Mesenchymal stem cell (in vitro differentiated cells and primary cell): ENCODE results near the gene RYR1.

Experiments
- DNase-seq: peaks from one replicate; pipeline ENCODE4 v3.0.0-alpha.2; 2013
- H2AFZ ChIP-seq: one replicate; pipeline ENCODE4 v1.6.1; 2013; ENCODE audit warnings: low read depth, mild to moderate bottlenecking, control low read depth, inconsistent platforms, low read length, moderate library complexity
- H2AK5ac ChIP-seq: 2 replicates; pipeline ENCODE4 v1.6.1; 2013; ENCODE audit warnings: low read length, moderate library complexity, mild to moderate bottlenecking, inconsistent platforms; ENCODE audit not compliant: severe bottlenecking
- H2BK120ac ChIP-seq: one replicate; pipeline ENCODE4 v1.6.1; 2013; ENCODE audit warnings: low read depth, mild to moderate bottlenecking, inconsistent platforms, low read length, moderate library complexity
- H2BK12ac ChIP-seq, 2 experiments: one replicate each; pipeline ENCODE4 v1.6.1; 2013; ENCODE audit warnings: inconsistent platforms in 2 of 2, low read length in 2 of 2, mild to moderate bottlenecking in 2 of 2, moderate library complexity in 2 of 2, control low read depth in 1 of 2
- H2BK15ac ChIP-seq: one replicate; pipeline ENCODE4 v1.6.1; 2013; ENCODE audit warnings: mild to moderate bottlenecking, low read depth, inconsistent platforms; ENCODE audit not compliant: poor library complexity, severe bottlenecking
- H2BK5ac ChIP-seq: 2 replicates; pipeline ENCODE4 v1.6.1; 2013; ENCODE audit warnings: low read depth, mild to moderate bottlenecking, low read length, control low read depth, inconsistent platforms; ENCODE audit not compliant: poor library complexity, severe bottlenecking
- H3K14ac ChIP-seq, 2 experiments: one replicate each; pipeline ENCODE4 v1.6.1; 2013; ENCODE audit warnings: inconsistent platforms in 2 of 2, low read length in 2 of 2, control low read depth in 1 of 2, mild to moderate bottlenecking in 1 of 2, moderate library complexity in 1 of 2
- H3K18ac ChIP-seq, 2 experiments: one replicate each; pipeline ENCODE4 v1.6.1; 2013; ENCODE audit warnings: inconsistent platforms in 2 of 2, low read length in 2 of 2, control low read depth in 1 of 2, low read depth in 1 of 2, mild to moderate bottlenecking in 1 of 2
- H3K23ac ChIP-seq, 2 experiments: one replicate each; pipeline ENCODE4 v1.6.1; 2013; ENCODE audit warnings: inconsistent platforms in 2 of 2, low read length in 2 of 2, mild to moderate bottlenecking in 2 of 2, moderate library complexity in 2 of 2, control low read depth in 1 of 2
- H3K27ac ChIP-seq: 2 replicates; pipeline ENCODE4 v1.5.1; 2013; ENCODE audit warnings: mild to moderate bottlenecking, moderate library complexity, low read length, control low read depth, inconsistent platforms; ENCODE audit not compliant: poor library complexity, severe bottlenecking
- H3K27me3 ChIP-seq, 2 experiments: 2 replicates each; pipeline versions ENCODE4 v1.6.1 to v1.7.0; 2013; ENCODE audit warnings: low read length in 2 of 2, mild to moderate bottlenecking in 2 of 2, moderate library complexity in 2 of 2, control low read depth in 1 of 2, inconsistent platforms in 1 of 2; ENCODE audit not compliant: control insufficient read depth in 1 of 2, insufficient read depth in 1 of 2
- H3K36me3 ChIP-seq, 2 experiments: 2 replicates each; pipeline versions ENCODE4 v1.6.1 to v1.7.0; 2013; ENCODE audit warnings: low read length in 2 of 2, control low read depth in 1 of 2, inconsistent platforms in 1 of 2, low read depth in 1 of 2, mild to moderate bottlenecking in 1 of 2; ENCODE audit not compliant: insufficient read depth in 2 of 2, control insufficient read depth in 1 of 2
- H3K4ac ChIP-seq, 2 experiments: one replicate each; pipeline ENCODE4 v1.6.1; 2013; ENCODE audit warnings: inconsistent platforms in 2 of 2, low read length in 2 of 2, mild to moderate bottlenecking in 2 of 2, moderate library complexity in 2 of 2, control low read depth in 1 of 2, low read depth in 1 of 2
- H3K4me1 ChIP-seq: 2 replicates; pipeline ENCODE4 v1.6.1; 2013; ENCODE audit warnings: low read depth, low read length, control low read depth; ENCODE audit not compliant: control insufficient read depth, insufficient read depth
- H3K4me2 ChIP-seq: 2 replicates; pipeline ENCODE4 v1.6.1; 2013; ENCODE audit warnings: low read length, mild to moderate bottlenecking, inconsistent platforms; ENCODE audit not compliant: poor library complexity, severe bottlenecking
- H3K4me3 ChIP-seq, 2 experiments: 2 replicates each; pipeline versions ENCODE4 v1.5.1 to v1.7.0; 2013; ENCODE audit warnings: low read length in 2 of 2, mild to moderate bottlenecking in 2 of 2, control low read depth in 1 of 2, low read depth in 1 of 2; ENCODE audit not compliant: insufficient read depth in 1 of 2
- H3K79me1 ChIP-seq: replicated peaks from 2 replicates; pipeline ENCODE4 v1.6.1; 2013; ENCODE audit warnings: mild to moderate bottlenecking, control low read depth, low read length, inconsistent platforms; ENCODE audit not compliant: poor library complexity, severe bottlenecking
- H3K9ac ChIP-seq: 2 replicates; pipeline ENCODE4 v1.7.0; 2013; ENCODE audit warnings: mild to moderate bottlenecking, low read length, moderate library complexity
- H3K9me3 ChIP-seq: 2 replicates; pipeline ENCODE4 v1.7.0; 2013; ENCODE audit warnings: mild to moderate bottlenecking, low read length; ENCODE audit not compliant: control insufficient read depth
- H4K8ac ChIP-seq: one replicate; pipeline ENCODE4 v1.6.1; 2013; ENCODE audit warnings: inconsistent platforms, mild to moderate bottlenecking, low read length, moderate library complexity
- H4K91ac ChIP-seq: one replicate; pipeline ENCODE4 v1.6.1; 2013; ENCODE audit warnings: mild to moderate bottlenecking, low read length, inconsistent platforms
- WGBS: methylation state at CpG from one replicate; pipeline ENCODE4 v1.1.7; 2013; ENCODE audit warnings: mixed read lengths; 5-methylcytosine and 5-hydroxymethylcytosine counted together

RYR1 gene

DNA sequence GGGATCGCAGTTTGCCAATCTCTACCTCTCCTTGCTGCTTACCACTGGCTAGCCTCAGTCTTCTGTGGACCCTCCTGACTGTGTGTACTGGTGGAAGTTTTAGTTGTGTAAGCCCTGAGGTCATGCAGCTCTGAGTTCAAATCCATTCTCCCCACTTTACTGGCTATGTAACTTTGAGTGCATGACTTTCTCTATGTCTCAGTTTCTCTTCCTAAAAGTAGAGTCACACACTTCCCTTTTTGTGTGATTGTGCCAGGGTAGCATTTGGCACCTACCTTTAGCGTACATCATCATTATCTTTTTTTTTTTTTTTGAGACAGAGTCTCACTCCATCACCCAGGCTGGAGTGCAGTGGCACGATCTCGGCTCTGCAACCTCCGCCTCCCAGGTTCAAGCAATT lies 113.9 kb downstream of the RYR1 start:
- Histone ChIP-seq H2AK5ac (no peak overlapping the region), H4K91ac (no peak overlapping the region)

DNA sequence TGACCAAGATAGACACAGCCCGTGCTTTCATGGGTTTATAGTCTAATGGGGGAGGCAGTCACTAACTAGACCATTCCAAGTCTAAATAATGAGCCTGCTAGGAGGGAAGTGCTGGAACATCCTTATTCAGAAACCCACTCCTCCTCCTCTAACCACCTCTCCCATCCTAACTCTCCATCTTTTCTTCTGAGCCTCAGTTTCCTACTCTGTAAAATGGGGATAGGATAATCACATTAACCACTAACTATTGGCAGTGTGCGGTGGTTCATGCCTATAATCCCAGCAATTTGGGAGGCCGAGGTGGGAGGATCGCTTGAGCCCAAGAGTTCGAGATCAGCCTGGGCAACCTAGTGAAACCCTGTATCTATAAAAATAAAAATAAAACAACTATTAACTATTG lies 115.6 kb downstream of the RYR1 start:
- DNase-seq, result no peak
- peaks cover 4% of the 10 kb centered on the region for H3K4me1 ChIP-seq
- H3K14ac ChIP-seq, result no peak overlapping the region
- H3K27me3 ChIP-seq, result peaks cover 10 to 16% of the 10 kb centered on the region in 2 experiments
- no peak overlapping the region for H3K23ac ChIP-seq
- whole genome bisulfite sequencing, result 100% methylated on average over 2 of the region's 5 CpGs
- H3K9ac ChIP-seq, result no peak overlapping the region
- H3K36me3 ChIP-seq, result no peaks in the 10 kb centered on the region
- no peak overlapping the region for H2AK5ac ChIP-seq
- no peak overlapping the region for H2BK120ac ChIP-seq
- H3K4me2 ChIP-seq, result no peak overlapping the region
- H3K9me3 ChIP-seq, result no peaks in the 10 kb centered on the region
- H3K4me3 ChIP-seq, result no peak overlapping the region
- H3K4ac ChIP-seq, result no peak overlapping the region
- H2BK5ac ChIP-seq, result no peak overlapping the region
- no peak overlapping the region for H2BK12ac ChIP-seq
- H3K18ac ChIP-seq, result no peak overlapping the region
- H4K8ac ChIP-seq, result no peak overlapping the region
- no peaks in the 10 kb centered on the region for H3K79me1 ChIP-seq
- H4K91ac ChIP-seq, result no peak overlapping the region
- H2AFZ ChIP-seq, result no peak overlapping the region
- no peak overlapping the region for H3K27ac ChIP-seq
- H2BK15ac ChIP-seq, result no peak overlapping the region

More for the DNA sequence above, 113.9 kb downstream of the RYR1 start:
- Histone ChIP-seq H2BK120ac (no peak overlapping the region), H2BK12ac (no peak overlapping the region), H3K4me1 (peaks cover 5% of the 10 kb centered on the region), H3K27ac (no peak overlapping the region), H3K9ac (no peak overlapping the region), H3K79me1 (no peaks in the 10 kb centered on the region), H3K14ac (no peak overlapping the region), H2AFZ (no peak overlapping the region), H4K8ac (no peak overlapping the region), H3K27me3 (peaks cover 10 to 16% of the 10 kb centered on the region in 2 experiments), H3K9me3 (no peaks in the 10 kb centered on the region), H3K4me3 (no peak overlapping the region), H2BK15ac (no peak overlapping the region), H3K4me2 (no peak overlapping the region), H3K23ac (no peak overlapping the region), H3K18ac (no peak overlapping the region), H2BK5ac (no peak overlapping the region), H3K36me3 (no peaks in the 10 kb centered on the region), H3K4ac (no peak overlapping the region)
- no peak for DNase-seq
- WGBS, result 97% methylated on average over 5 of the region's 5 CpGs

DNA sequence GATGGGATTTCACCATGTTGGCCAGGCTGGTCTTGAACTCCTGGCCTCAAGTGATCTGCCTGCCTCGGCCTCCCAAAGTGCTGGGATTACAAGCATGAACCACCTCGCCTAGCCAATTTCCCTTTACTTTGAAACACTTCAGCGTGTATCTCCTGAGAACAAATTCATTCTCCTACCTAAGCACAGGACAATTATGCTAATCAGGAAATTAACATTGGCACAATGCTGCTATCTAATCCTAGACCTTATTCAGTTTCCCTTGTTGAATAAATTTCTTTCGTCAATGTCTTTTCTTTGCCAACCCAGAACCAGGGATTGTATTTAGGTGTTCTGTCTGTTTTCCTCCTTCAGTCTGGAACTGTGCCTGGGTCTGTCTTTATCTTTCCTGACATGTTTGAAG lies 116.5 kb downstream of the RYR1 start:
- Histone ChIP-seq H2BK12ac (no peak overlapping the region), H3K14ac (no peak overlapping the region), H2AK5ac (no peak overlapping the region), H3K27ac (no peak overlapping the region), H3K36me3 (no peaks in the 10 kb centered on the region), H3K4me2 (no peak overlapping the region), H3K9ac (no peak overlapping the region), H3K23ac (no peak overlapping the region), H2BK120ac (no peak overlapping the region), H3K4ac (no peak overlapping the region), H4K91ac (no peak overlapping the region), H3K79me1 (no peaks in the 10 kb centered on the region), H4K8ac (no peak overlapping the region), H2BK5ac (no peak overlapping the region), H2AFZ (no peak overlapping the region), H3K4me1 (peaks cover 2% of the 10 kb centered on the region), H3K27me3 (peaks cover 10 to 18% of the 10 kb centered on the region in 2 experiments), H3K4me3 (no peak overlapping the region), H2BK15ac (no peak overlapping the region), H3K9me3 (no peaks in the 10 kb centered on the region), H3K18ac (no peak overlapping the region)
- no peak for DNase-seq
- WGBS, result 75% methylated on average over 4 of the region's 4 CpGs

DNA sequence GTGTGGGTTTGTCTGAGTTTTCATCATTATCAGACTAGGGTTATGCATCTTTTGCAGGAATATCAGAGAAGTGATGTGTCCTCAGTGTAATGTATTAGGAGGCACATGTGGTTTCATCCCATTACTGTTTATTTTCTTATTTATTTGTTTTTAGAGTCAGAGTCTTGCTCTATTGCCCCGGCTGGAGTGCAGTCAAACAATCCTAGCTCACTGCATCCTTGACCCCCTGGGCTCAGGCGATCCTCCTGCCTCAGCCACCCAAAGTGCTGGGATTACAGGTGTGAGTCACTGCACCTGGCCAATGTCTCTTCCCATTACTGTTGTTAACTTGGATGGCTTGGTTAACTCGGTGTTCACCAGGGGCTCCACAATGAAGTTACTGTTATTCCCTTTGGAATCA lies 116.9 kb downstream of the RYR1 start:
- Histone ChIP-seq H3K27me3 (peaks cover 10 to 20% of the 10 kb centered on the region in 2 experiments), H2AK5ac (no peak overlapping the region), H4K91ac (no peak overlapping the region), H3K79me1 (no peaks in the 10 kb centered on the region), H3K9me3 (no peaks in the 10 kb centered on the region), H2BK12ac (no peak overlapping the region), H3K36me3 (no peaks in the 10 kb centered on the region), H3K27ac (no peak overlapping the region), H2AFZ (no peak overlapping the region), H3K4me3 (no peak overlapping the region), H2BK120ac (no peak overlapping the region), H3K18ac (no peak overlapping the region), H3K4ac (no peak overlapping the region), H3K4me1 (peaks cover 2% of the 10 kb centered on the region), H4K8ac (no peak overlapping the region), H3K23ac (no peak overlapping the region), H3K9ac (no peak overlapping the region), H2BK5ac (no peak overlapping the region), H3K4me2 (no peak overlapping the region), H2BK15ac (no peak overlapping the region), H3K14ac (no peak overlapping the region)
- WGBS, result 82% methylated on average over 3 of the region's 3 CpGs
- DNase-seq, result no peak
